HG02943 (cell line): ENCODE results near the gene FES.

Experiments used
- ATAC-seq: cut with Tn5 transposase; IDR thresholded peaks from one replicate; pipeline ENCODE4 v1.9.1; 2021; ENCODE audit warnings: mild to moderate bottlenecking, low read depth, moderate library complexity; ENCODE audit not compliant: unreplicated experiment

Gene FES

DNA sequence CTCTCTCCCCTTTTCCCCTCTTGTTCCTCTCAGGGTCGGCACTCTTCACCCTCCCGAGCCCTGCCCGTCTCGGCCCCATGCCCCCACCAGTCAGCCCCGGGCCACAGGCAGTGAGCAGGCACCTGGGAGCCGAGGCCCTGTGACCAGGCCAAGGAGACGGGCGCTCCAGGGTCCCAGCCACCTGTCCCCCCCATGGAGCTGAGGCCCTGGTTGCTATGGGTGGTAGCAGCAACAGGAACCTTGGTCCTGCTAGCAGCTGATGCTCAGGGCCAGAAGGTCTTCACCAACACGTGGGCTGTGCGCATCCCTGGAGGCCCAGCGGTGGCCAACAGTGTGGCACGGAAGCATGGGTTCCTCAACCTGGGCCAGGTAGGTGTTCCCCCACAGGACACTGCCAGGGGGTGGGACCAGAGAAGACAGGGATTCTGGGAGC is 8.7 kb upstream of the FES start:
- no peak for ATAC-seq

DNA sequence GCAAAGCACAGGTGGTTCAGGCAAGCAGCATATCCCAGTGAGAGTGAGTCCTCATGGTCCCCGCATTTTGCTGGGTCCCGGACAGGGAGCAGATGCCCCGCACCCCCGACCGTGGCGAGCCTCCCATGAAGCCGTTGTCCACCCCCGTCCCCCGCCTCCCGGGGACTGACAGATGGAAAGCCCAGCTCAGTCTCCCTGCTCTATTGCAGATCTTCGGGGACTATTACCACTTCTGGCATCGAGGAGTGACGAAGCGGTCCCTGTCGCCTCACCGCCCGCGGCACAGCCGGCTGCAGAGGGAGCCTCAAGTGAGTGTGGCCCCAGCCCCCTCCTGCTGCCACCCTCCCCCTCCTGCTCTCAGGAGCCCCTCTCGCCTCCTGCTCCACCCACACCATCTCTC is 8.3 kb upstream of the FES start:
- ATAC-seq: no peak

GRCh38 chr15:90876512-90877170 is 7.7 kb upstream of the FES start:
- no peak for ATAC-seq

- no peak for ATAC-seq
Observed at GRCh38 chr15:90877315-90877714, 7.0 kb upstream of the FES start.

DNA sequence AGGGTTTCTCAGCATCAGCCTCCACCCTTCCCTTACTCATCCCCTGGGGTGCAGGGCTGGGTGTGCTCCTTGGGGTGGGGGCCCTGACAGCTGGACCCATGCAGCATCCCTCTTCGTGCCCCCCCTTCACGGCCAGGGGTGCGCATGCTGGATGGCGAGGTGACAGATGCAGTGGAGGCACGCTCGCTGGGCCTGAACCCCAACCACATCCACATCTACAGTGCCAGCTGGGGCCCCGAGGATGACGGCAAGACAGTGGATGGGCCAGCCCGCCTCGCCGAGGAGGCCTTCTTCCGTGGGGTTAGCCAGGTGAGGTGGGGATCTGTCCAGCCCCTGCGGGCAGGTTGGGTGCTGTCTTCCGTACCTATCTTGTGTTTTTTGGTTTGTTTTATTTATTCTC is 6.3 kb upstream of the FES start:
- no peak for ATAC-seq

- ATAC-seq: no peak
Observed at GRCh38 chr15:90878660-90879059, 5.6 kb upstream of the FES start.

DNA sequence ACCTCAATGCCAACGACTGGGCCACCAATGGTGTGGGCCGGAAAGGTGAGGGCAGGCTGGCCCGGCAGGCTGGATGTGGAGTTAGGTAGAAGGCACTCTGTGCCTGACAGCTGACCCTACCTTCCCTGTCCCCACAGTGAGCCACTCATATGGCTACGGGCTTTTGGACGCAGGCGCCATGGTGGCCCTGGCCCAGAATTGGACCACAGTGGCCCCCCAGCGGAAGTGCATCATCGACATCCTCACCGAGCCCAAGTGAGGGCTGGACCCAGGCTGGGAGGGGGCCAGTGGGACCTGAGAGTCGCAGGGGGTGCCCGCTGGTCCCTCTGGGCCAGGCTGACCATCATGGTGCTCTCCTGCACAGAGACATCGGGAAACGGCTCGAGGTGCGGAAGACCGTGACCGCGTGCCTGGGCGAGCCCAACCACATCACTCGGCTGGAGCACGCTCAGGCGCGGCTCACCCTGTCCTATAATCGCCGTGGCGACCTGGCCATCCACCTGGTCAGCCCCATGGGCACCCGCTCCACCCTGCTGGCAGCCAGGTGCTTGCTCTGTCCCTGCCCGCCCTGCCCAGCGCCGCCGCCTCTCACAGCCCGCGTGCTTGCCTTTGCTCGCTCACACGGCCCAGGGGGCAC is 4.5 kb upstream of the FES start:
- no peak for ATAC-seq

- ATAC-seq: no peak
Observed at GRCh38 chr15:90880381-90881145, 3.7 kb upstream of the FES start.

- no peak for ATAC-seq
Observed at GRCh38 chr15:90881181-90881977, 2.9 kb upstream of the FES start.

DNA sequence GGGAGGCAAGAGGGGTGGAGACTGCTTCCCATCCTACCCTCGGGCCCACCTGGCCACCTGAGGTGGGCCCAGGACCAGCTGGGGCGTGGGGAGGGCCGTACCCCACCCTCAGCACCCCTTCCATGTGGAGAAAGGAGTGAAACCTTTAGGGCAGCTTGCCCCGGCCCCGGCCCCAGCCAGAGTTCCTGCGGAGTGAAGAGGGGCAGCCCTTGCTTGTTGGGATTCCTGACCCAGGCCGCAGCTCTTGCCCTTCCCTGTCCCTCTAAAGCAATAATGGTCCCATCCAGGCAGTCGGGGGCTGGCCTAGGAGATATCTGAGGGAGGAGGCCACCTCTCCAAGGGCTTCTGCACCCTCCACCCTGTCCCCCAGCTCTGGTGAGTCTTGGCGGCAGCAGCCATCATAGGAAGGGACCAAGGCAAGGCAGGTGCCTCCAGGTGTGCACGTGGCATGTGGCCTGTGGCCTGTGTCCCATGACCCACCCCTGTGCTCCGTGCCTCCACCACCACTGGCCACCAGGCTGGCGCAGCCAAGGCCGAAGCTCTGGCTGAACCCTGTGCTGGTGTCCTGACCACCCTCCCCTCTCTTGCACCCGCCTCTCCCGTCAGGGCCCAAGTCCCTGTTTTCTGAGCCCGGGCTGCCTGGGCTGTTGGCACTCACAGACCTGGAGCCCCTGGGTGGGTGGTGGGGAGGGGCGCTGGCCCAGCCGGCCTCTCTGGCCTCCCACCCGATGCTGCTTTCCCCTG is 2.2 kb upstream of the FES start:
- ATAC-seq: no peak

DNA sequence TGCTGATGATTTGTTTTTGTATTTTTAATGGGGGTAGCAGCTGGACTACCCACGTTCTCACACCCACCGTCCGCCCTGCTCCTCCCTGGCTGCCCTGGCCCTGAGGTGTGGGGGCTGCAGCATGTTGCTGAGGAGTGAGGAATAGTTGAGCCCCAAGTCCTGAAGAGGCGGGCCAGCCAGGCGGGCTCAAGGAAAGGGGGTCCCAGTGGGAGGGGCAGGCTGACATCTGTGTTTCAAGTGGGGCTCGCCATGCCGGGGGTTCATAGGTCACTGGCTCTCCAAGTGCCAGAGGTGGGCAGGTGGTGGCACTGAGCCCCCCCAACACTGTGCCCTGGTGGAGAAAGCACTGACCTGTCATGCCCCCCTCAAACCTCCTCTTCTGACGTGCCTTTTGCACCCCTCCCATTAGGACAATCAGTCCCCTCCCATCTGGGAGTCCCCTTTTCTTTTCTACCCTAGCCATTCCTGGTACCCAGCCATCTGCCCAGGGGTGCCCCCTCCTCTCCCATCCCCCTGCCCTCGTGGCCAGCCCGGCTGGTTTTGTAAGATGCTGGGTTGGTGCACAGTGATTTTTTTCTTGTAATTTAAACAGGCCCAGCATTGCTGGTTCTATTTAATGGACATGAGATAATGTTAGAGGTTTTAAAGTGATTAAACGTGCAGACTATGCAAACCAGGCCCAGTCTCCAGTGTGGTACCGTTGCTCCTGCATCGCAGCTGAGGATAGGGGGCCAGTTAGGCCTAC is 1.4 kb upstream of the FES start:
- ATAC-seq: no peak

- no peak for ATAC-seq
Observed at GRCh38 chr15:90883526-90883975, 753 bp upstream of the FES start.

GRCh38 chr15:90884719-90885431 is 571 bp downstream of the FES start:
- ATAC-seq: no peak

DNA sequence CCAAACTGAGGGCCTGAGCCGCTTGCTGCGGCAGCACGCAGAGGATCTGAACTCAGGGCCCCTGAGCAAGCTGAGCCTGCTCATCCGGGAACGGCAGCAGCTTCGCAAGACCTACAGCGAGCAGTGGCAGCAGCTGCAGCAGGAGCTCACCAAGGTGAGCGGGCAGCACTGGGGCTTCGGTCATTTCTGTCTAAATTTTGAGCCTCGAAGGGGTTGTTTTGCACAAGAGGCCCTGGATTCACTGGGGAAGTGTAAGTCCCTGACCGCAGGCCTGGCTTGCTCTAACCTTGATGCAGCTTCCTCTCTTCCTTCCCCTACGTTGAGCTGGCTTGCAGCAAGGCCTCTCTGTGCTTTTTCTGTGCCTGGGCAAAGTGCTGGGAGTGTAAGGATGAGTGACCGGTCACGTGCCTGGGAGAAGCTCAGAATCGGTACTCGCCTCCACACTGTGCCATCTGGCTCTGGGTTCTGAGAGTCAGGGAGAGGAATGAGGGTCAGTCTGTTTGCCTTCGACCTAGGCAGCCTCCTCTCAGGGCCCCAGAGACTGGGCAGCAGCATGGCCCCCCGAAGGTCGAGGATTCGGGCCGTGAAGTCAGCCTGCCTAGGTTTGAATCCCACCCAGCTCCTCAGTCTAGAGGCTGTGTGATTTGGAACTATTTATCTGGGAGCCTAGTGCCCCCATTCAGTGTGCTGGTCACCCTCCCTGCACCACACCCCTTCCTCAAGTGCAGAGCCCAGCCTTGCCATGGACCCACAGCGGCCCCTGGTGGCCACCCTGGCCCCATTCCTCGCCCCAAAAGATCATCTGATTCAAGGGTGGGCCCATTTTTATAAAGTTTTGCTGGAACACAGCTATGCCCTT is 1.4 kb downstream of the FES start:
- ATAC-seq: no peak

DNA sequence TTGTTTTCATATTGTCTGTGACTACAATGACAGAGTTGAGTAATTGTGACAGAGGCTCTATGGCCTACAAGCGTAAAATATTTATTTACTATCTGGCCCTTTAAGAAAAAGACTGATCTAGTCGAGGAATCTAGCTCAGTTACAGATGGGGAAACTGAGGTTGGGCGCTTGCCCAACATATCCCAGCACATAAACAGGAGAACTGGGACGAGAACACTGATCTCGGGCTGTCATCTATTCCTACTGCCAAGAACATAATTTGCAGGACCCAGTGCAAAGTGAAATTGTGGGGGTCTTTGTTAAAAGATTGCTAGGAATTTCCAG is 1.9 kb downstream of the FES start:
- no peak for ATAC-seq

DNA sequence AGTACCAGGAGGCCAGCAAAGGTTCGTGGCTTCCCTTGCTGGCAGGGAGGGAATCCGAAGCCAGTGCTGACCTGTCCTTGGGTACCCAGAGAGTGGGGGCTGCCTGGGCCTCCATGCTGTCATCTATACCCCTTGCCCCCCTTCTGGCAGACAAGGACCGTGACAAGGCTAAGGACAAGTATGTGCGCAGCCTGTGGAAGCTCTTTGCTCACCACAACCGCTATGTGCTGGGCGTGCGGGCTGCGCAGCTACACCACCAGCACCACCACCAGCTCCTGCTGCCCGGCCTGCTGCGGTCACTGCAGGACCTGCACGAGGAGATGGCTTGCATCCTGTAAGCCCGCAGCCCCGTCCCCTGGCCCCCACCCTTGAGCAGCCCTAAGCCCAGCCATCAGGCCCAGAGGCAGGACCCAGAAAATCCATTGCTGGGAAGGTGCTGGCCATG is 2.8 kb downstream of the FES start:
- ATAC-seq: no peak

- no peak for ATAC-seq
Observed at GRCh38 chr15:90889313-90889730, 5.0 kb downstream of the FES start.
